Karpas-422 (cell line): Measurements from ENCODE around the gene SYNGR3. TPM values are rescaled to one million over a fixed set of nuclear protein-coding genes. Genes with fewer than 3 reads are reported as not detected.

Experiments
- DNase-seq: peaks from one replicate; pipeline ENCODE4 v3.0.0-alpha.2; 2015
- H2AFZ ChIP-seq: fragments of 200-600 bp; sonication (generic); 2 replicates; pipeline ENCODE4 v1.6.1; 2014; ENCODE audit warnings: antibody characterized with exemption, low read length, mixed read lengths
- H3K27ac ChIP-seq: fragments of 200-600 bp; sonication (generic); 2 replicates; pipeline ENCODE4 v1.5.1; 2014; ENCODE audit warnings: mild to moderate bottlenecking, low read length, moderate library complexity
- H3K27me3 ChIP-seq: fragments of 200-600 bp; sonication (generic); 2 replicates; pipeline ENCODE4 v1.6.1; 2014; ENCODE audit warnings: low read length, mixed read lengths
- H3K36me3 ChIP-seq: fragments of 200-600 bp; sonication (generic); 2 replicates; pipeline ENCODE4 v1.6.1; 2014; ENCODE audit warnings: low read length, mixed read lengths; ENCODE audit not compliant: insufficient read depth
- H3K4me1 ChIP-seq: fragments of 200-600 bp; sonication (generic); 2 replicates; pipeline ENCODE4 v1.6.1; 2014; ENCODE audit warnings: mild to moderate bottlenecking, low read length, mixed read lengths
- H3K4me2 ChIP-seq: fragments of 200-600 bp; sonication (generic); 2 replicates; pipeline ENCODE4 v1.6.1; 2014; ENCODE audit warnings: low read length, low read depth, mild to moderate bottlenecking; ENCODE audit not compliant: poor library complexity, severe bottlenecking
- H3K4me3 ChIP-seq: fragments of 200-600 bp; sonication (generic); 2 replicates; pipeline ENCODE4 v1.5.1; 2014; ENCODE audit warnings: mild to moderate bottlenecking, antibody characterized with exemption, low read length, mixed read lengths
- H3K79me2 ChIP-seq: fragments of 200-600 bp; sonication (generic); 2 replicates; pipeline ENCODE4 v1.6.1; 2014; ENCODE audit warnings: mild to moderate bottlenecking, low read length, mixed read lengths
- H3K9ac ChIP-seq: fragments of 200-600 bp; sonication (generic); 2 replicates; pipeline ENCODE4 v1.6.0; 2014; ENCODE audit warnings: low read length
- H3K9me2 ChIP-seq: fragments of 200-600 bp; sonication (generic), shearing (Covaris generic); replicated peaks from 2 replicates; pipeline ENCODE4 v1.6.0; 2014; ENCODE audit warnings: mild to moderate bottlenecking, low read length, moderate library complexity; ENCODE audit not compliant: insufficient read depth
- H3K9me3 ChIP-seq: fragments of 300-700, 200-600 bp; sonication (generic); 2 replicates; pipeline ENCODE4 v1.6.1; 2014; ENCODE audit warnings: low read length, mixed read lengths
- H4K20me1 ChIP-seq: fragments of 200-600 bp; sonication (generic); 2 replicates; pipeline ENCODE4 v1.6.1; 2014; ENCODE audit warnings: mild to moderate bottlenecking, antibody characterized with exemption, low read length, low read depth; ENCODE audit not compliant: insufficient read depth
- total RNA-seq: library from RNA; depleted of rRNA; stranded (reverse); fragments of >200 nt; shearing (Covaris generic); gene quantifications from 2 replicates; pipeline ENCODE4 v1.2.3, GENCODE V29; 2014; ENCODE audit warnings: low replicate concordance

SYNGR3 gene
- total RNA-seq, 1 experiment from 2014 or later, result 5.3 TPM

GRCh38 chr16:1964506-1965395 lies 25.0 kb upstream of the SYNGR3 start, which contains the start of gene RPS2:
Gene RPS2, minus strand, starts transcription at chr16:1964826. Its CDS starts 201 bp downstream, at chr16:1964625.
- Histone ChIP-seq H3K36me3 (peaks cover 23% of the 10 kb centered on the region), H3K27ac (peak within 1 kb of the TSS; percentile 94), H3K9me3 (no peaks in the 10 kb centered on the region), H4K20me1 (peaks cover 19% of the 10 kb centered on the region), H3K4me1 (peaks cover 40% of the 10 kb centered on the region), H3K9ac (peak within 1 kb of the TSS; percentile 98), H3K4me2 (peak within 1 kb of the TSS; percentile 97), H3K79me2 (peaks cover 41% of the 10 kb centered on the region), H3K4me3 (peak within 1 kb of the TSS; percentile 81), H3K9me2 (no peaks in the 10 kb centered on the region), H3K27me3 (no peaks in the 10 kb centered on the region), H2AFZ (no peak within 1 kb of the TSS)
- peak; percentile 99 for DNase-seq

GRCh38 chr16:1965396-1966001 lies 24.3 kb upstream of the SYNGR3 start:
- H3K9me3 ChIP-seq, result no peaks in the 10 kb centered on the region
- peaks cover 19% of the 10 kb centered on the region for H4K20me1 ChIP-seq
- peak overlapping the region; percentile 40; the same call in 1 of the 2 replicates for H3K27ac ChIP-seq
- H3K4me2 ChIP-seq, result peak overlapping the region; percentile 73
- H3K4me3 ChIP-seq, result peak overlapping the region; percentile 81
- H3K9me2 ChIP-seq, result no peaks in the 10 kb centered on the region
- H3K4me1 ChIP-seq, result peaks cover 38% of the 10 kb centered on the region
- H3K79me2 ChIP-seq, result peaks cover 33% of the 10 kb centered on the region
- H3K27me3 ChIP-seq, result no peaks in the 10 kb centered on the region
- peak overlapping the region; percentile 98 for H3K9ac ChIP-seq
- H3K36me3 ChIP-seq, result peaks cover 23% of the 10 kb centered on the region
- H2AFZ ChIP-seq, result no peak overlapping the region
- peak; percentile 61 for DNase-seq

DNA sequence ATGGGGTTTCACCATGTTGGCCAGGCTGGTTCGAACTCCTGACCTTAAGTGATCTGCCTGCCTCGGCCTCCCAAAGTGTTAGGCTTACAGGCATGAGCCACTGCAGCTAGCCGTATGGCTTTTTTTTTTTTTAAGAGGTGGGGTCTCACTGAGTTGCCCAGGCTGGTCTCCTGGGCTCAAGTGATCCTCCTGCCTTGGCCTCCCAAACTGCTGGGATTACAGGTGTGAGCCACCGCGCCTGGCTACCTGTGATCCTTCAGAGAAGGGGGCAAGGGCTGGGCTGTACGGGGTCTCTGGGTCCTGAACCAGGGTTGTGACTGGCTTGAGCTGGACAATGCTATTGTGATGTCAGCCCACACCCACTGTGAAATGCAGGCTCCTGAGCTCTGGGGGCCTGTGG lies 23.3 kb upstream of the SYNGR3 start, which contains the start of gene RNF151:
Gene RNF151, plus strand, starts transcription at position 397 of the 400 bp plus-strand sequence. CDS start 26 bp downstream, outside the sequence.
- Histone ChIP-seq H3K4me3 (peak within 1 kb of the TSS; percentile 81), H3K27me3 (no peaks in the 10 kb centered on the region), H3K79me2 (peaks cover 38% of the 10 kb centered on the region), H3K4me2 (peak within 1 kb of the TSS; percentile 73), H3K9ac (peak within 1 kb of the TSS; percentile 98), H3K36me3 (peaks cover 23% of the 10 kb centered on the region), H3K9me2 (no peaks in the 10 kb centered on the region), H2AFZ (no peak within 1 kb of the TSS), H3K27ac (no peak within 1 kb of the TSS; the same call in 1 of the 2 replicates), H4K20me1 (peaks cover 19% of the 10 kb centered on the region), H3K4me1 (peaks cover 36% of the 10 kb centered on the region), H3K9me3 (no peaks in the 10 kb centered on the region)
- DNase-seq, result no peak

GRCh38 chr16:1968146-1968953 lies 21.4 kb upstream of the SYNGR3 start:
- no peak for DNase-seq
- Histone ChIP-seq H3K9me2 (no peaks in the 10 kb centered on the region), H3K36me3 (peaks cover 10% of the 10 kb centered on the region), H3K9ac (no peak overlapping the region), H3K4me2 (no peak overlapping the region), H3K27me3 (no peaks in the 10 kb centered on the region), H4K20me1 (peaks cover 11% of the 10 kb centered on the region), H3K4me1 (peaks cover 26% of the 10 kb centered on the region), H3K4me3 (no peak overlapping the region), H3K9me3 (no peaks in the 10 kb centered on the region), H3K27ac (no peak overlapping the region), H2AFZ (no peak overlapping the region), H3K79me2 (peaks cover 48% of the 10 kb centered on the region)

GRCh38 chr16:1971796-1972489 lies 17.8 kb upstream of the SYNGR3 start, which contains the start of gene TBL3:
Gene TBL3, plus strand, starts transcription at chr16:1972053. Its CDS starts 112 bp downstream, at chr16:1972165.
- Histone ChIP-seq H3K9ac (peak within 1 kb of the TSS; percentile 100), H3K4me3 (peak within 1 kb of the TSS; percentile 94), H3K9me3 (no peaks in the 10 kb centered on the region)

DNA sequence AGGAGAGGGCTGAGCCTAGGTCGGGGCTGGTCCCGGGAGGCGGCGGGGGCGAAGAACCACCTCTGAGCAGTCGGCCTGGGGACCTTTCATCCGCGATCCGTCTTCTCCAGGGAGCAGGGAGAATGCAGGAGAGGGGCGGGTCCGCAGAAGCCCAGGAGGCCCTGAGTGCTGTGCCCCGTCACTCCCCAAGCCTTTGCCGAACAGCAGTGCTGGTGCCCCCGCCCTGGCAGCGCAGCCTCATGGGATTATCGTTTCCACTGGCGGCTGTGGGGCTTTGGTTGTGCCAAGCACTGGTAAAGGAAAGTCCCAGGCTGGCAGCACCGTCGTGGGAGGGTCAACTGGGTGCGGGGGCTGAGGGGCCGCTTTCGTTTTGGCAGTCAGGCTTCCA lies 17.3 kb upstream of the SYNGR3 start:
- Histone ChIP-seq H3K9ac (peak overlapping the region; percentile 100), H4K20me1 (no peaks in the 10 kb centered on the region; the same call in 1 of the 2 replicates), H3K4me2 (peak overlapping the region; percentile 97), H3K27me3 (no peaks in the 10 kb centered on the region), H3K27ac (no peak overlapping the region), H3K79me2 (peaks cover 29% of the 10 kb centered on the region), H3K4me3 (peak overlapping the region; percentile 94), H3K4me1 (peaks cover 21% of the 10 kb centered on the region), H3K36me3 (no peaks in the 10 kb centered on the region), H3K9me2 (no peaks in the 10 kb centered on the region), H2AFZ (no peak overlapping the region), H3K9me3 (no peaks in the 10 kb centered on the region)
- DNase-seq, result peak; percentile 50

More at GRCh38 chr16:1971796-1972489, 17.8 kb upstream of the SYNGR3 start, which contains the start of gene TBL3:
- Histone ChIP-seq H3K36me3 (no peaks in the 10 kb centered on the region), H3K27me3 (no peaks in the 10 kb centered on the region), H3K4me1 (peaks cover 21% of the 10 kb centered on the region), H4K20me1 (no peaks in the 10 kb centered on the region; the same call in 1 of the 2 replicates), H3K79me2 (peaks cover 29% of the 10 kb centered on the region), H3K4me2 (peak within 1 kb of the TSS; percentile 97), H3K9me2 (no peaks in the 10 kb centered on the region), H3K27ac (peak within 1 kb of the TSS; percentile 81), H2AFZ (peak within 1 kb of the TSS; percentile 79; the same call in 1 of the 2 replicates)
- DNase-seq, result peak; percentile 98

- peaks cover 21% of the 10 kb centered on the region for H3K4me1 ChIP-seq
- no peak overlapping the region for H3K27ac ChIP-seq
- H3K4me2 ChIP-seq, result peak overlapping the region; percentile 97
- peak overlapping the region; percentile 100 for H3K9ac ChIP-seq
- H3K9me3 ChIP-seq, result no peaks in the 10 kb centered on the region
- DNase-seq, result no peak
- no peak overlapping the region for H2AFZ ChIP-seq
- H3K9me2 ChIP-seq, result no peaks in the 10 kb centered on the region
- H3K4me3 ChIP-seq, result peak overlapping the region; percentile 94; the same call in 1 of the 2 replicates
- peaks cover 2% of the 10 kb centered on the region; the same call in 1 of the 2 replicates for H3K36me3 ChIP-seq
- H3K79me2 ChIP-seq, result peaks cover 29% of the 10 kb centered on the region
- H3K27me3 ChIP-seq, result no peaks in the 10 kb centered on the region
- no peaks in the 10 kb centered on the region; the same call in 1 of the 2 replicates for H4K20me1 ChIP-seq
Measured at GRCh38 chr16:1973461-1974156, 16.2 kb upstream of the SYNGR3 start.
